HG03045 (cell line): ENCODE data around the gene TYMP.

Experiments
- ATAC-seq: cut with Tn5 transposase; IDR thresholded peaks from one replicate; pipeline ENCODE4 v1.9.1; 2021; ENCODE audit warnings: mild to moderate bottlenecking, moderate library complexity; ENCODE audit not compliant: unreplicated experiment

TYMP gene

GRCh38 chr22:50563413-50564160 lies 33.8 kb upstream of the TYMP start:
- ATAC-seq = peak; percentile 16

GRCh38 chr22:50562523-50563412 lies 33.0 kb upstream of the TYMP start, which contains the start of gene SYCE3:
Gene SYCE3, minus strand, starts transcription at chr22:50562919. Its CDS starts 6,514 bp downstream, at chr22:50556405.
- peak; percentile 86 for ATAC-seq

- no peak for ATAC-seq
These were observed 31.9 kb upstream of the TYMP start for GRCh38 chr22:50561401-50562358.

DNA sequence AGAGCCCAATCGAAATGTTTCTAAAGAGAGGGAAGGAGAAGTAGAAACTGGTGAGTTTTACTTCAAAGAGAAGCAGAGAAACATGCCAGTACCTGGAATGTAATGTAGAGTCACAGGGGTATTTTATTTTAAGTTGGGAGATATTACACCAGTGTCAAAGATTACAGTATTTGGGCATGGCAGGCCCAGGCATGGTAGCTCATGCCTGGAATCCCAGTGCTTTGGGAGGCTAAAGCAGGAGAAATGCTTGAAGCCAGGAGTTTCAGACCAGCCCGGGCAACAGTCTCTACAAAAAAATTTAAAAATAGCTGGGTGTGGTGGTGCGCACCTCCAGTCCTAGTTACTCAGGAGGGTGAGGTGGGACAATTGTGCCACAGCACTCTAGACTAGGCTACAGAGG lies 30.2 kb upstream of the TYMP start:
- no peak for ATAC-seq

DNA sequence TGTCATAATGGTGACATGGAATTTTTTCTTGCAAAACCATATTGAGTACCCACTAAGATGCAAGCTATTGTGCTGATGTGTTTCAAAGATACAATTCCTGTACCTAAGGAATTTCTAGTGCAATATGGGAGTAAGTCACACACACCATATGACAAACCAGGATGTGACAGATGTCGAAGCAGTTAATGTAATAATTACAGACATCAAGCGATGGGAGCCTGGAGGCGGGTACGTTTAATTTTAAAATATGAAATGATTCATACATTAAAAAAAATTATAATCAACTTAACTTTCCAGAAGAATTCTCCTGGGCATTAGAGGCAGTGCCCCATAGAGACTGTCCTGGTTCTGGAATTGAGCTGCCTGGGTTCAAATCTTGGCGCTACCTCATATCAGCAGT lies 26.9 kb upstream of the TYMP start:
- no peak for ATAC-seq

DNA sequence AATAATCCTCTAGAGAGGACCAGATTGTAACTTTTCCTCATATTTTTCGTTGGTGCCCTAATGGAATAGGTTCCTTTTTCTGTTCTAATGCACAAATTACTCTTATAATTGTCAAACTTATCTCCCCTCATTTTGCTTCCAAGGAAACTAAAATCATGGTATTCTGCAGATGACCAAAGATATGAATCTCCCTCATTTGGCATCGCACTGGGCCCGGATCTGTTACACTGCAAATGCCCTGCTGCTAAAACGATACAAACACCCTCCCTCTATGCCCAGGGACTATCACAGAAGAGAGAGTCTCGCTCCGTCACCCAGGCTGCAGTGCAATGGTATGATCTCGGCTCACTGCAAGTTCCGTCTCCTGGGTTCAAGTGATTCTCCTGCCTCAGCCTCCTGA lies 23.5 kb upstream of the TYMP start:
- no peak for ATAC-seq

GRCh38 chr22:50551160-50551752 lies 21.4 kb upstream of the TYMP start:
- ATAC-seq = no peak

DNA sequence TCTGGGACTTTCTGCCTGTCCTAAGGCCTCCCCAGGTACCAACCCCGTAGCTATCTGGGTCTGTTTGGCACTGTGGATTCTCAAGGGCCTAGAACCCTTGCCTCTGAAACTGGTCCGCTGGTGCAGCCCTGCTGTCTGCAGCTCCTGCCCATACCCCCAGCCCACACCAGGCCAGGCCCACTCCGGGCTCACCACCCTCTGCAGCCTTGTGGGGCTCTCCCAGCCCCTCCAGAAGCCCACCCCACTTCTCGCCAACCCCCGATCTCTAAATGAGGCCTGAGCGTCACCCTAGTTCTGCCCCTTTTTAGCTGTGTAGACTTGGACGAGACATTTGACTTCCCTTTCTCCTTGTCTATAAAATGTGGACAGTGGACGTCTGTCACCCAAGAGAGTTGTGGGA lies 20.6 kb upstream of the TYMP start:
- no peak for ATAC-seq

DNA sequence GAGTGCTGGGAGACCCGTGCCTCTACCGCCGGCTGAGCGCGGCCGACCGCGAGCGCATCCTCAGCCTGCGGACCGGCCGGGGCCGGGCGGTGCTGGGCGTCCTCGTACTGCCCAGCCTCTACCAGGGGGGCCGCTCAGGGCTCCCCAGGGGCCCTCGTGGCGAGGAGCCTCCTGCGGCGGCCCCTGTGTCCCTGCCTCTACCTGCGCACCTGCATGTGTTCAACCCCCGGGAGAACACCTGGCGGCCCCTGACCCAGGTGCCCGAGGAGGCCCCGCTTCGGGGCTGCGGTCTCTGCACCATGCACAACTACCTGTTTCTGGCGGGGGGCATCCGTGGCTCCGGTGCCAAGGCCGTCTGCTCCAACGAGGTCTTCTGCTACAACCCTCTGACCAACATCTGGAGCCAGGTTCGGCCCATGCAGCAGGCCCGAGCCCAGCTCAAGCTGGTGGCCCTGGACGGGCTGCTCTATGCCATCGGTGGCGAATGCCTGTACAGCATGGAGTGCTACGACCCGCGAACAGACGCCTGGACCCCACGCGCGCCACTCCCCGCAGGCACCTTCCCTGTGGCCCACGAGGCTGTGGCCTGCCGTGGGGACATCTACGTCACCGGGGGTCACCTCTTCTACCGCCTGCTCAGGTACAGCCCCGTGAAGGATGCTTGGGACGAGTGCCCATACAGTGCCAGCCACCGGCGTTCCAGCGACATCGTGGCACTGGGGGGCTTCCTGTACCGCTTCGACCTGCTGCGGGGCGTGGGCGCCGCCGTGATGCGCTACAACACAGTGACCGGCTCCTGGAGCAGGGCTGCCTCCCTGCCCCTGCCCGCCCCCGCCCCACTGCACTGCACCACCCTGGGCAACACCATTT lies 19.3 kb upstream of the TYMP start:
- ATAC-seq = no peak

GRCh38 chr22:50548040-50548920 lies 18.5 kb upstream of the TYMP start:
- ATAC-seq = no peak

- no peak for ATAC-seq
These were observed 17.6 kb upstream of the TYMP start for GRCh38 chr22:50547263-50547985.

DNA sequence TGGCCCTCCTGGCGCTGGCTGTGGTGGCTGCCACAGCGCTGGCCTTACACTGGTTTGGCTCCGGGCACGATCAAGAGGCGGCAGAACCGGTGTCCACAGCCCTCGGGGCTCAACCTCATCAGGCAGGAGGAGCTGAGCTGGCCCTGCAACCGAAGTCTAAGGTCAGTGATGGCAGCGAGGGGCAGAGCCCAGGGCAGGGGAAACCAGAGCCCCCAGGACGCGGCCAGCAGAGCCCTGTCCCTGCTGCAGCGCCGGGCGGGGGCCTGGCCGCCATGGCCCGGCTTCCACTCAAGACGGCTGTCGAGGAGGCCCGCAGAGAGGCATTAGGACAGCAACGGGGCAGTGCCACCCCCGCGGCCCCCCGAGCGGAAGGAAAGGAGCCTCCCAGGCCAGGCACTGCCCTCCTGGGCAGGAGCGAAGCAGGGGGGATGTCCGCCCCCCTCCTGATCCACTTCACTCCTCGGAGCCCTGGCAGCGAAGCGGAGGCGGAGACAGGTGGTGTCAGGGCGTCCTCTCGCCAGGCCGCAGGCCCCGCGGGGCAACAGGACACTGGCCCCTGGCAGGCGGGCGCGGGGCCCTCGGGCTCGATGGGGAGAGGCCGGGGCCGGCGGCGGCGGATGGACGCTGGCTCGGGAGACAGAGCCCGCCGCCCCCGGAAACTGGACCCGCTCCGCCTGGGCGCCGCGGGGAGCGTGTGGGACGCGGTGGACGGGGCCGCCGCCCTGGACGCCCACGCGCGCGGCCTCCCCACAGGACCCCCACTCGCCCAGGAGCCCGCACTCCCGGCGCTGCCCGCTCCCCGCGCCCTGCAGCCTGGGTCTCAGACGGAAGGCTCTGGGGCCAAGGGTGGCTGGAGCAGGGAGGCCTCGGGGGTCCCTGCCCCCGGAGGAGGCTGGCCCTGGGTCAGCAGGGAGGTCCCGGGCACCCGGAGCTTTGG lies 16.8 kb upstream of the TYMP start:
- ATAC-seq = no peak

- no peak for ATAC-seq
These were observed 15.9 kb upstream of the TYMP start, which contains the start of gene KLHDC7B for GRCh38 chr22:50545522-50546325. Gene KLHDC7B, plus strand, starts transcription at chr22:50545899. Its CDS starts 345 bp downstream, at chr22:50546244.

DNA sequence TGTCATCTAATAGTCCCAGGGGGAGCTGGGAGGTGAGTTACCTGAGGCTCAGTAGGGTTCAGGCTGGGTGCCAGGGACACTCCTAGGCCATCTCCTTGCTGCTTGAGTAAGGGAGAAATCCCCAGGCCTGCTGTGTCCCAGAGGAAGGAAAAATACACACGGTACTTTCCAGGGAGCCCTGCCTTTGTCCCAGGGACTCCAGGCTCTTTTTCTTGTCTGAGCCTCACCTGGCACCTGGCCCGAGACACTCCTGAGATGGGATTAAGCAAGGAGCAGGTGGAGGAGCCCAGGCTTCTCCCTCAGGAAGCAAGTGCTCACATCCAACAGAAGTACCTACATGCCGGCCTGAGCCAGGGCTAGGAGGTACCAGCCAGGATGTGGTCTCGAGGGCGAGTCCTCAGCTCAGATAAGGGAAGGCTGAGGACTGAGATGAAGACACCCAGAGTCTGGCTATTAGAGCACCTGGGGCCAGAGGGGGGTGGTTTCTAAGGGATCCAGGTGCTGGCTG lies 15.0 kb upstream of the TYMP start:
- ATAC-seq = no peak

- no peak for ATAC-seq
These were observed 14.4 kb upstream of the TYMP start for GRCh38 chr22:50544078-50544745.
